ENCODE data around the gene TMEM117. TPM values are rescaled to one million over a fixed set of nuclear protein-coding genes. Genes with fewer than 3 reads are reported as not detected.

Gene TMEM117
- polyA plus RNA-seq, 1 donor, result 14.0 TPM

DNA sequence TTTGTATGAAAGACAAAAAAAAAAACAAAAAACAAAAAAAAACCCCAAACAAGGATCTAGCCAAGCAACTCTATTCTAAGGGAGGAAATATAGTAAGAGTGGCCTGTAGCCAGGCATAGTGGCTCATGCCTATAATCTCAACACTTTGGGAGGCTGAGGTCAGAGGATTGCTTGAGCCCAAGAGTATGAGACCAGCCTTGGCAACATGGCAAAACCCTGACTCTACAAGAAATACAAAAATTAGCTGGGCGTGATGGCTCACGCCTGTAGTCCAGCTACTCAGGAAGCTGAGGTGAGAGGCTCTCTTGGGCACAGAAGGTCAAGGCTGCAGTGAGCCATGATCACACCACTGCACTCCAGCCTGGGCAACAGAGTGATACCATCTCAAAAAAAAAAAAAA lies 47.9 kb downstream of the TMEM117 start:
- no peak for DNase-seq

- no peak for DNase-seq
Measured at GRCh38 chr12:43884683-43885410, 49.0 kb downstream of the TMEM117 start.

GRCh38 chr12:43887397-43887796 lies 51.5 kb downstream of the TMEM117 start:
- DNase-seq, result no peak

DNA sequence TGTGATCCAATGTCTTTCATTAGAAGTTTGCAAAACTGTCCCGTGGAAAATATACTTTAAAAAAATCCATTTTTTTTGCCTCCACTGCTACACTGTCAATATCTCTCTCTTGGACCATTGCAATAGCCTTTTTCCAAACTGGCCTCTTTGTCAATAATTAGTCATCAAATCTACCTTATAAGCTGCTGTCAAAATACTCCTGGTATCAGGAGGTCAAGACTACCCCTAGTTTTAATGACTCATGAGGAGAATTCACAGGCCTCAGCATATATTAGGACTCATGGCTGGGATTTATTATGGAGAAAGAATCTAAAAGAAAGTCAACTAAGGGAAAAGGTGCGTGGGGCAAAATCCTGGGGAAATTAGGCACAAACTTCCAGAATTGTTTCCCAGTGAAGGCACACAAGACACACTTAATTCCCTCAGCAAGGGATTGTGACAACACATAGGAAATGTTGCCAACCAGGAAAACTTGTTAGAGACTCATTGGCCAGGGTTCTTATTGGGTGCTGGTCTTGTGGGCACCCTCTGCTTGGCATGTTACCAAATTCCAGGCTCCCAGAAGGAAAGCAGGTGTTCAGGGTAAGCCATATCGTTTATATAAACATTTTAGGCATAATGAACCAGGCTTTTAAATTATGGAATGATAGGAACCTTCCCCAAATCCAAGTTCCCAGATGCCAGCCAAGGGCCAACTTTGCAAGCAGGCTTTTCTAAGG lies 56.1 kb downstream of the TMEM117 start:
- no peak for DNase-seq

- no peak for DNase-seq
Measured at GRCh38 chr12:43893670-43894069, 57.8 kb downstream of the TMEM117 start.

- DNase-seq, result no peak
Measured at GRCh38 chr12:43895580-43896206, 59.8 kb downstream of the TMEM117 start.

GRCh38 chr12:43896496-43896895 lies 60.6 kb downstream of the TMEM117 start:
- peak; percentile 12 for DNase-seq

DNA sequence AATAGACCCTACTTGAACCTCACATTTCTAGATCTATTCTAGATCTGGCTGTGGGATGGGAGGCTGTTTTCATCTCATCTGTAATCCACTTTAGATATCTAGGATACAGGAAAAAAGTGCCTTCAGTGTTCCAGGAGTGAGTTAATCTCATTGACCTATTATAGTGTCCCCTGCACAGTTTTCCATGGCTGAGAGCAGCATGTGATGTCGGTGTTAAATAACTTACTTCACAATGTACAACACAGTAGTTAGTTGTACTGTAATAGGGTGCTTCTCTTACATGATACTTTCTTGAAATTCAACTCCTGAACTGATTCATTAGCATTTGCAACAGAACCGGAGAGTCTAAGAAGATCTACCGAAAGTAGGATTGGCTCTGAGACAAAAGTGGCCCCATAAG lies 62.6 kb downstream of the TMEM117 start:
- no peak for DNase-seq

DNA sequence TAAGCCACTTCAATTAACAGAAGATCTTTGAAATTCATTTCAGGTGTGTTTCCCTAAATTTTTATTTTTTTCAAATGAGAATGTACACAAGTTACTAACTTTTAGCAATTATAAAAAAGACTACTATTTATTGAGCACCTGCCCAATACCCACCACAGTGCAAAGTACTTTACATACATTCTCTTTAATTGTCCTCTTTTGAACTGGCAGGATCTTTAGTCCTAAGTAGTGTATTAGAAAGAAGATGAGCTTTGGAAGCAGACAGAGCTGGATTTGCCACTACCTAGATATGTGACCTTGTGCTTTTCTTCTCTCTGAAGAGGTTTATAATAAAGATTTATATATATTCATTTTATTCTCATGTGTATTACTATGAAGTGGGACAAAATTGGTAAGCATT lies 63.7 kb downstream of the TMEM117 start:
- no peak for DNase-seq

DNA sequence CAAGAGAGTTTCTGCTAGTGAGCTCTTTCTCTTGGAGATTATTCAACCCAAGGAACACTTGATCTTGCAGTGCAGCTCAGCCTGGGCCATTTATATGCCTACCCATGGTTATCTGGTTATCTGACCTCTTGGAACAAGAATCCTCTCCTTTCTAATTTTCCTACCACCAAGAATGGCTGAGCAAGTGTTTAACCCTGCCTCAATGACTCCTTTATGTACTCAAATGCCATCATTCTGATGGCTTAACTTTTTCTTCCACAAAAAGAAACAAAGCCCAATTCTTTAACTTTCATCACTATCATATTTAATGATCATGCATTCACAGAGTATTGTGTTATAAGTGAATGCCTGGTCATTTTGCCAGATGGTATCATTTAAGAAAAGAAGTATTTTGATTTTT lies 67.8 kb downstream of the TMEM117 start:
- no peak for DNase-seq

DNA sequence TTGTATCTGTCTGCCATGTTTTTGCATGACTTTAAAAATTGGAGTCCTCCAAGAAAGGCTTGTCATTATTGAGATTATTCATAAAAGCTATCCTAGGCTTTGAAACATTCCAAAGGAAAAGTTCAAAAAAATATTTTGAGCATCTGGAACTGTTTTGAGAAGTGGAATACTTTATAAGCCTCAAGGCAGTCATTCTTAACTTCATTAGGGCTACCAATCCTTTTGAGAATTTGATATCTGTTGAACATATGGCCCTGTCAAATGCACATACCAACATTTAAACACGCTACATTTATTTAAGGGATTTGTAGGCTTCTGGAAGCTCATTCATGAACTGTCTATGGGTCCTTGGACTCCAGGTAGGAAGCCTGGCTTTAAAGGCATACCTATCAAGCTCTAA lies 77.0 kb downstream of the TMEM117 start:
- DNase-seq, result no peak

- no peak for DNase-seq
Measured at GRCh38 chr12:43914391-43914790, 78.5 kb downstream of the TMEM117 start.

GRCh38 chr12:43914923-43915468 lies 79.1 kb downstream of the TMEM117 start:
- DNase-seq, result no peak

GRCh38 chr12:43917896-43918295 lies 82.0 kb downstream of the TMEM117 start:
- no peak for DNase-seq

GRCh38 chr12:43921666-43922337 lies 85.9 kb downstream of the TMEM117 start:
- DNase-seq, result no peak

- DNase-seq, result no peak
Measured at GRCh38 chr12:43930032-43930431, 94.2 kb downstream of the TMEM117 start.

DNA sequence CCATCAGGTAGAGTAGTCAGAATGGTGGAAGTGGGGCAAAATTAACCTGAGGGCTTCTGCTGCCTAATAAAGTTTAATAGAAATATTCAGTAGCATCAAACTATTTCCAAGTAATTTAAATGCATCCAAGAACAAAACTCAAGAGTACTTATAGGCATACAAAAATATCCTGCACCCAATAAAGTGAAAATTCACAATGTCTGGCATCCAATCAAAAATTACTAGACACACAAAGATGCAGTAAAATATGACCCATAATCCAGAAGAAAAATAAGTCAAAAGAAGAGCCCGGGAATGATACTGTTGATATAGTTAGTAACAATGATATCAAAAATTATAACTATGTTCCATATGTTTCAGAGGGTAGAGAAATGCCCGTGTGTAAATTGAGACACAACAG lies 95.3 kb downstream of the TMEM117 start:
- no peak for DNase-seq

GRCh38 chr12:43935581-43935980 lies 99.7 kb downstream of the TMEM117 start:
- no peak for DNase-seq

- DNase-seq, result no peak
Measured at GRCh38 chr12:43937947-43938346, 102.1 kb downstream of the TMEM117 start.

GRCh38 chr12:43942379-43942778 lies 106.5 kb downstream of the TMEM117 start:
- no peak for DNase-seq

- DNase-seq, result no peak
Measured at GRCh38 chr12:43945983-43946382, 110.1 kb downstream of the TMEM117 start.

- no peak for DNase-seq
Measured at GRCh38 chr12:43951286-43951685, 115.4 kb downstream of the TMEM117 start.

Data from left kidney (tissue), 2 donors.